Fibroblast of skin of right biceps (primary cell): ENCODE data around the gene USP17L20.
A peak's percentile ranks its signal among the peaks of the same experiment; 100 is the strongest.
"Not testable (repeated sequence)": the region's sequence is repeated elsewhere in the genome, so short reads cannot be mapped to it uniquely, and the experiment has no call there.

Experiments used
- DNase-seq: peaks from one replicate; pipeline ENCODE4 v3.0.0-alpha.2; 2013

Gene USP17L20

GRCh38 chr4:9257824-9258223 lies at the start of gene USP17L20:
Gene USP17L20, plus strand, starts transcription at chr4:9258124. Its CDS starts 0 bp downstream, at chr4:9258124.
- DNase-seq = not testable (repeated sequence)

- DNase-seq = not testable (repeated sequence)
Observed at GRCh38 chr4:9210357-9210756, 47.6 kb upstream of the USP17L20 start, which contains the start of gene USP17L10. Gene USP17L10, plus strand, starts transcription at chr4:9210657. Its CDS starts 0 bp downstream, at chr4:9210657.

GRCh38 chr4:9214701-9215100 lies 43.2 kb upstream of the USP17L20 start:
- not testable (repeated sequence) for DNase-seq

GRCh38 chr4:9215105-9215504 lies 42.8 kb upstream of the USP17L20 start, which contains the start of gene USP17L11:
Gene USP17L11, plus strand, starts transcription at chr4:9215405. Its CDS starts 0 bp downstream, at chr4:9215405.
- DNase-seq = not testable (repeated sequence)

- not testable (repeated sequence) for DNase-seq
Observed at GRCh38 chr4:9219852-9220251, 38.1 kb upstream of the USP17L20 start, which contains the start of gene USP17L12. Gene USP17L12, plus strand, starts transcription at chr4:9220152. Its CDS starts 0 bp downstream, at chr4:9220152.

- DNase-seq = not testable (repeated sequence)
Observed at GRCh38 chr4:9224596-9224995, 33.3 kb upstream of the USP17L20 start, which contains the start of gene USP17L13. Gene USP17L13, plus strand, starts transcription at chr4:9224896. Its CDS starts 0 bp downstream, at chr4:9224896.

- DNase-seq = not testable (repeated sequence)
Observed at GRCh38 chr4:9230249-9230648, 27.7 kb upstream of the USP17L20 start.

- not testable (repeated sequence) for DNase-seq
Observed at GRCh38 chr4:9234085-9234484, 23.8 kb upstream of the USP17L20 start, which contains the start of gene USP17L15. Gene USP17L15, plus strand, starts transcription at chr4:9234385. Its CDS starts 0 bp downstream, at chr4:9234385.

- DNase-seq = peak; percentile 0
Observed at GRCh38 chr4:9238461-9238860, 19.5 kb upstream of the USP17L20 start.

- DNase-seq = not testable (repeated sequence)
Observed at GRCh38 chr4:9243579-9243978, 14.3 kb upstream of the USP17L20 start, which contains the start of gene USP17L17. Gene USP17L17, plus strand, starts transcription at chr4:9243879. Its CDS starts 0 bp downstream, at chr4:9243879.

GRCh38 chr4:9247953-9248680 lies 9.8 kb upstream of the USP17L20 start, which contains the start of gene USP17L18:
Gene USP17L18, plus strand, starts transcription at chr4:9248630. Its CDS starts 0 bp downstream, at chr4:9248630.
- peak; percentile 0 for DNase-seq

- not testable (repeated sequence) for DNase-seq
Observed at GRCh38 chr4:9253078-9253477, 4.8 kb upstream of the USP17L20 start, which contains the start of gene USP17L19. Gene USP17L19, plus strand, starts transcription at chr4:9253378. Its CDS starts 0 bp downstream, at chr4:9253378.

- DNase-seq = not testable (repeated sequence)
Observed at GRCh38 chr4:9262572-9262971, 4.6 kb downstream of the USP17L20 start, which contains the start of gene USP17L21. Gene USP17L21, plus strand, starts transcription at chr4:9262872. Its CDS starts 0 bp downstream, at chr4:9262872.

GRCh38 chr4:9267319-9267718 lies 9.4 kb downstream of the USP17L20 start, which contains the start of gene USP17L22:
Gene USP17L22, plus strand, starts transcription at chr4:9267619. Its CDS starts 0 bp downstream, at chr4:9267619.
- not testable (repeated sequence) for DNase-seq

- not testable (repeated sequence) for DNase-seq
Observed at GRCh38 chr4:9271719-9272118, 13.8 kb downstream of the USP17L20 start.
